ENCODE data around the gene AGK. TPM values are rescaled to one million over a fixed set of nuclear protein-coding genes. Genes with fewer than 3 reads are reported as not detected.

The AGK gene
- total RNA-seq, 4 donors from 2014 or later, result 17.3 to 22.5 (median 19.7) TPM

DNA sequence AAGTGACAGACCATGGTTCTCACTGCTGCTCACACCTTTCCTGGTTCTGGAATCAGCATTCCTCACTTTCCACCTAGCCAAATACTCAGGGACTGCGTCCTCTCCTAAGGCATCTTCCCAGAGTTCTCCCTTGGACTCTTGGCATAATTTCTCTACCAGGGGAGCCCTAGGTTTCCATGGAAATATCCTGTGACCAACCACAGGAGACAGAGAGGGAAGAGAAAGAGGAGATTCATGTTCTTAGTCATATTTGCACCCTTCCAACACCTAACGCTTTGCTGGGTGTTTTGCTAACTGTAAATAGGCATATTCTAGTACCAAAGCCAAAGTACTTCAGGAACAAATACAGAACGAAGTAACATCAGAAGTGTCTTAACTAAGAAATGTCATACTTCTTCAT, 122.1 kb downstream of the AGK start:
- TF ChIP-seq, protein P1, sequence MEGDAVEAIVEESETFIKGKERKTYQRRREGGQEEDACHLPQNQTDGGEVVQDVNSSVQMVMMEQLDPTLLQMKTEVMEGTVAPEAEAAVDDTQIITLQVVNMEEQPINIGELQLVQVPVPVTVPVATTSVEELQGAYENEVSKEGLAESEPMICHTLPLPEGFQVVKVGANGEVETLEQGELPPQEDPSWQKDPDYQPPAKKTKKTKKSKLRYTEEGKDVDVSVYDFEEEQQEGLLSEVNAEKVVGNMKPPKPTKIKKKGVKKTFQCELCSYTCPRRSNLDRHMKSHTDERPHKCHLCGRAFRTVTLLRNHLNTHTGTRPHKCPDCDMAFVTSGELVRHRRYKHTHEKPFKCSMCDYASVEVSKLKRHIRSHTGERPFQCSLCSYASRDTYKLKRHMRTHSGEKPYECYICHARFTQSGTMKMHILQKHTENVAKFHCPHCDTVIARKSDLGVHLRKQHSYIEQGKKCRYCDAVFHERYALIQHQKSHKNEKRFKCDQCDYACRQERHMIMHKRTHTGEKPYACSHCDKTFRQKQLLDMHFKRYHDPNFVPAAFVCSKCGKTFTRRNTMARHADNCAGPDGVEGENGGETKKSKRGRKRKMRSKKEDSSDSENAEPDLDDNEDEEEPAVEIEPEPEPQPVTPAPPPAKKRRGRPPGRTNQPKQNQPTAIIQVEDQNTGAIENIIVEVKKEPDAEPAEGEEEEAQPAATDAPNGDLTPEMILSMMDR (IDR thresholded peaks at IDR 0.05), result no peak
- ATAC-seq (ENCODE audit: low FRiP score), result no peak
- no peak for DNase-seq (ENCODE audit: low spot score)

DNA sequence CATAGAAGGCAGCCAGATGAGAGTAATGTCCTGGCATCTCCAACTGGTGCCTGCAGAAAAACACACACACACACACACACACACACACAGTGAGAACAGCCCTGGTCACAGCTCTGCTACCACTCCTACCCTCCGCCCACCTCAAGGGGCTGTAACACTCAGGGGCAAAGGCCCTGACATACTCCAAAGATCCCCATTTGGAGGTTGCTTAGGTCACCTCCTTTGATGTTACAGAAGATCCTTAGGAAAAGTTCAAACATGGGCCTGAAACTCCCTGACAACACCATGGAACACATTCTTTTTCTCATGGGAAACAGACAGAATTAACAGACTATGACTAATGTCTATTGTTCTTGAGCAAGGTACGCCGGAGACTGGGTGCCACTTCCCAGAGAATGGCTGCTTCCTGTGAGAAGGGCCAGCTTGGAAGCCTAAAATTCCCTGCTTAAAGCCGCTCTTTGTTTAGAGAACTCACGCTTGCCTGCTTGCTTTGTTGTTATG, 123.0 kb downstream of the AGK start:
- DNase-seq (ENCODE audit: low spot score), result no peak
- TF ChIP-seq, protein P1 (IDR thresholded peaks at IDR 0.05), result no peak
- ATAC-seq (ENCODE audit: low FRiP score), result no peak

DNA sequence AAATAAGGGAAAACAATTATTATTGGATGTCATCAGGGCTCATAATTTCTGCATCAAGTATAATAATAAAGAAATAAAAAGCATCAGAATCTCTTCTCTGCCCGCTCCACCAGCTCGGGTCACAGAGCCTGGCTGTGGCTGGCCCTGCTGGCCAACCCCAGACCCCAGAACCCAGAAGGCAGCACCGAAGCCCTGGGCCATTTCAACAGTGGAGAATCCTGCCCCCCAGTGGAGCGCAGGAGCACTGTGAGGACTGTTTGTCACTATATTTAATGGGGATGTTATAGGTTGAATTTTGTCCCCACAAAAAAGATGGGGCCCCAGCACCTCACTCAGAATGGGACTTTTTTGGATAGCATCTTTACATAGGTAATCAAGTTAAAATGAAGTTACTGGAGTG, 123.5 kb downstream of the AGK start:
- TF ChIP-seq, protein P1 (IDR thresholded peaks at IDR 0.05), result no peak
- ATAC-seq (ENCODE audit: low FRiP score), result no peak
- no peak for DNase-seq (ENCODE audit: low spot score)

DNA sequence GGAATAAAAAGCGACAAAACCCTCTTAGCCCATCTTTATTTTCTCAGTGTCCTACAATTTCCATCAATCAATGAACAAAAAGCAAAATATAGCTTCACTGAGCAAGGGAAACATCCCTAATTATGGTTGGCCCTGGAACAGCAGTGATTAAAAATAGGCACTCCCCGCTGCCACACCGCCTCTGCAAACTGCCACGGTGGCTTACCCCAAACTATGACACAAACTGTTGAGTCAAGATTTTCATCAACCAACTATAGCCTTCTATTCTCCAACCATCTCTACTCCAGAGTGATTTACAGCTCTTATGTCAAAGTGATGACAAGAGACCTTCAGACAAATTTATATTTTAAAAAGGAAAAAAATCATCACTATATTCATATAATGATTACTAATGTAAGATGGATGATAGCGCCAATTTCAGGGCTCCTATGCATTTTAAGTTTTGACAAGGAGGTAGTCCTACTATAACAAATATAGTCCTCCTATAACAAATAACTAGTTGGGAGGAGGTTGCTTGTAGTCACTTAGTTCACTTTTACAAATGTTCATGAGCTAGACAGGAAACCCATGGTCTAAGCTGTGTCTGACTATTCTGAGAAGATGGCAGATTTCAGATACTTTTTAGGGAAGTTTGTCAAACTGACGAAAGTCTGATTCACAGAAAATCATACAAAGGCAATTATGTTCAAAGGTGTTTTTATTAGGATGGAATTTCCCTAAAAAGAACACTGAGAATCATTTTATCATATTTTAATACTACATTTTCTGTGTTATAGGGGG, 124.4 kb downstream of the AGK start:
- ATAC-seq (ENCODE audit: low FRiP score) (no peak), DNase-seq (ENCODE audit: low spot score) (no peak)
- TF ChIP-seq, protein P1 (IDR thresholded peaks at IDR 0.05), result no peak

DNA sequence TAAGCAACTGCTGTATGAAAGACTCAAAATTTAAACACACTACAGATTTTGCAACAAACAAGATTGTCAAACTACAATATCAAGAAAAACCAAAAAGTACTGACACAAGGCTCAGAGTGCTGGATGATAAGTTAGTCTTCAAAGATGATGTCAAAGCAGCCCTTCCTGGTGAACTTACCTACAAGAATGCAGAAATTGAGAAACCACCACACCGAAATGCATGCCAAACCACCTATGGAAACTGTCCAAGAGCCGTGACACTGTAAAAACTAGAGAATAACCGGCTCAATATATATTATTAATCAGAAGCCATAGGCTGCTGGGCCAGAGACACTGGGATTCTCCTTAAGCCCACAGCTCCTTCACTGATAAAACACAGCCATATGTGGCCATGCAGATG, 125.4 kb downstream of the AGK start:
- ATAC-seq (ENCODE audit: low FRiP score), result no peak
- TF ChIP-seq, protein P1 (IDR thresholded peaks at IDR 0.05), result no peak
- DNase-seq (ENCODE audit: low spot score), result no peak

DNA sequence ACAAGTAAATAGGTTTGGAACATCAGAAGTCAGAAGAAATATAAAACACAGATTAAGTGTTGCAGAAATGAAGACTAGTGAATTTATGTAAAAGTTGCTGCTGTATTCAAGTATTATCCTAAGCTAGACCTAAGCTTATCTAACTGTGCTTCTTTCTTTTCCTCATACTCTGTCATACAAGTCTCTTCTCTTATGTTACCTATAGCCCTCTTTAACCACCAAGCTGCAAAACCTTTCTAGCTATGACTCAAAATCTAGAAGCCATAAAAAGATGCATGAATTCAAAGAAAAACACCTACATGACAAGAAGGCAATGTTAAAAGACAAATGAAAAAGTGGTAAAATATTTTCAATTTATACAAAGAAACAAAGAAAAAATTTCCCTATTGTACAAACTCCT, 127.8 kb downstream of the AGK start:
- no peak for DNase-seq (ENCODE audit: low spot score)
- no peak for ATAC-seq (ENCODE audit: low FRiP score)
- TF ChIP-seq, protein P1 (IDR thresholded peaks at IDR 0.05), result no peak
